Upper lobe of left lung (tissue), 6 donors: ENCODE measurements around the gene DDX31. TPM values are rescaled to one million over a fixed set of nuclear protein-coding genes. Genes with fewer than 3 reads are reported as not detected.

Experiments
- ATAC-seq, 2 donors: fragments of 200-7000 bp; cut with Tn5 transposase; one replicate each; pipeline ENCODE4 v1.9.1; 2022; ENCODE audit warnings: mild to moderate bottlenecking in 2 of 2, moderate library complexity in 2 of 2; ENCODE audit not compliant: low FRiP score in 2 of 2
- DNase-seq, 2 donors: peaks; one replicate each; pipeline ENCODE4 v3.0.0-alpha.2; 2019 to 2020
- H3K27ac ChIP-seq, 4 donors: fragments of 200-600 bp; sonication (generic); one replicate each; pipeline ENCODE4 v1.5.1; 2016 to 2019
- H3K27me3 ChIP-seq, 4 donors: fragments of 200-600 bp; sonication (generic); one replicate each; pipeline ENCODE4 v1.5.1; 2017 to 2019
- H3K36me3 ChIP-seq, 4 donors: fragments of 200-600 bp; sonication (generic); one replicate each; pipeline ENCODE4 v1.5.1; 2016 to 2019
- H3K4me1 ChIP-seq, 4 donors: fragments of 200-600 bp; sonication (generic); one replicate each; pipeline ENCODE4 v1.5.1; 2018 to 2019
- H3K4me3 ChIP-seq, 4 donors: fragments of 200-600 bp; sonication (generic); one replicate each; pipeline ENCODE4 v1.5.1; 2017 to 2019; ENCODE audit warnings: mild to moderate bottlenecking in 2 of 4, moderate library complexity in 1 of 4
- H3K9me3 ChIP-seq, 4 donors: fragments of 200-600 bp; sonication (generic); one replicate each; pipeline ENCODE4 v1.5.1; 2018 to 2019
- EP300 ChIP-seq, 4 donors: sonication (generic); formaldehyde crosslinking; IDR thresholded peaks; one replicate each; pipeline ENCODE4 v1.5.1; 2017; ENCODE audit warnings: antibody characterized with exemption in 4 of 4, control low read depth in 2 of 4
- POLR2A ChIP-seq, 4 donors: fragments of 450-650 bp; IDR thresholded peaks; one replicate each; pipeline ENCODE4 v1.5.1; 2016 to 2017; ENCODE audit warnings: antibody characterized with exemption in 4 of 4, mild to moderate bottlenecking in 2 of 4
- POLR2AphosphoS5 ChIP-seq, 2 donors: sonication (generic); formaldehyde crosslinking; IDR thresholded peaks; one replicate each; pipeline ENCODE4 v1.5.1; 2017; ENCODE audit warnings: antibody characterized with exemption in 2 of 2
- WGBS, 2 donors: methylation state at CpG; one replicate each; pipeline ENCODE4 v1.1.5; 2017 to 2018; 5-methylcytosine and 5-hydroxymethylcytosine counted together
- total RNA-seq, 6 donors: library from RNA; depleted of rRNA in 4 of 6; stranded (reverse); fragments of >200 nt in 4 of 6; gene quantifications; one replicate each; pipeline versions ENCODE4 v1.1.0 to v1.2.1, GENCODE V29; 2016 to 2021
- TF ChIP-seq, protein P1 (sequence below), 6 experiments: fragments of 450-650 bp in 4 of 6; fragments of 200-600 bp in 2 of 6; sonication (generic) in 2 of 6; IDR thresholded peaks; one replicate each; pipeline ENCODE4 v1.5.1; 2016 to 2019; ENCODE audit warnings: antibody characterized with exemption in 6 of 6
- donor health status: DM: no; HTN: no; CAD: no; lungs with moderate emphysema.
- donor health status: DM: no; HTN: yes; CAD: no; lungs with severe emphysema.

Gene DDX31
- total RNA-seq, 6 donors from 2014 or later: 13.5 to 22.1 (median 18.8) TPM

DNA sequence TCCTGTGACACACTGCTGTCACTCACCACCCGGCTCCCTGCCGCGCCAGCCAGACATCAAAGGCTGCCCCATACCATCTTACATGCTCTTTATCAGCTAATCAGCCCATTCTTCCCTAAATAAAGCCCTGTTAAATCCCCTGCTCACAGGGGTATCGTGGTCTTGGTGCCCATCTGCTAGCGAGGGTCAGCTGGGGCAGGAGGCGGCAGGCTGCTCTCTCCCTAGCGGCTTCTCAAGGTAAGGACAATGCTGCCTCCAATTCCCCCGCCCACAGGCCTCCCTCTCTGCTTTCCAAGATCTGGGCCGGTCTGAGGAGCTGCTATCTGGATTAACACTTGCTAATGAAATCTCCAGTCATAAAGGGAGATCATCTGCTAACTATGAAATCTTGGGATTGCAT lies 60.6 kb downstream of the DDX31 start:
- no peak for DNase-seq
- peaks cover 12 to 86% (median 48%) of the 10 kb centered on the region in 4 donors for H3K36me3 ChIP-seq
- 90 to 96% methylated on average over 8 to 9 of the region's 9 CpGs for WGBS, 2 donors

DNA sequence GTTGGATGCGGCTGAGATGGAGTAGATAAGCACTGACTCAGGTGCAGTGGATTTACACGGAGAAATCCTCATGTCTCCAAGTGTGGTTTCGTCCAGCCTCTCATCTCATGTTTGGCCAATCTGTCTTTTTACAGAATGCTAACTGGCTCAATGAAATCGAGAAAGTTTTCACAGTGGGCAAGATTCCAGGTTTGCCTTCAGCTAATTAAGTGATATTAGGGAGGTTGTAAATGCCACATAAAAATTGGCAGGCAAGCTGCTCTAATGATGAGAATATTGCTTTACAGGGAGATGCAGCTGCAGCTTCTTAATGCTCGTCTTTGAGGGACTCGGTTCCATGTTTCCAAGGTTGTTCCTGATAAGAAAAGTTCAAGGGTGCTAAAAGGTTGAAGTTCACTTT lies 63.7 kb downstream of the DDX31 start:
- Histone ChIP-seq H3K27me3 (no peaks in the 10 kb centered on the region), H3K4me3 (no peak overlapping the region), H3K36me3 (peaks cover 0 to 74% (median 46%) of the 10 kb centered on the region in 4 donors), H3K4me1 (no peaks in the 10 kb centered on the region), H3K27ac (no peak overlapping the region), H3K9me3 (no peaks in the 10 kb centered on the region)
- WGBS, 2 donors: 85 to 88% methylated on average over 6 of the region's 6 CpGs
- no peak for DNase-seq
- TF ChIP-seq POLR2A (IDR thresholded peaks at IDR 0.05) (no peak), POLR2AphosphoS5 (IDR thresholded peaks at IDR 0.05) (no peak), EP300 (IDR thresholded peaks at IDR 0.05) (no peak)
- TF ChIP-seq, protein P1, sequence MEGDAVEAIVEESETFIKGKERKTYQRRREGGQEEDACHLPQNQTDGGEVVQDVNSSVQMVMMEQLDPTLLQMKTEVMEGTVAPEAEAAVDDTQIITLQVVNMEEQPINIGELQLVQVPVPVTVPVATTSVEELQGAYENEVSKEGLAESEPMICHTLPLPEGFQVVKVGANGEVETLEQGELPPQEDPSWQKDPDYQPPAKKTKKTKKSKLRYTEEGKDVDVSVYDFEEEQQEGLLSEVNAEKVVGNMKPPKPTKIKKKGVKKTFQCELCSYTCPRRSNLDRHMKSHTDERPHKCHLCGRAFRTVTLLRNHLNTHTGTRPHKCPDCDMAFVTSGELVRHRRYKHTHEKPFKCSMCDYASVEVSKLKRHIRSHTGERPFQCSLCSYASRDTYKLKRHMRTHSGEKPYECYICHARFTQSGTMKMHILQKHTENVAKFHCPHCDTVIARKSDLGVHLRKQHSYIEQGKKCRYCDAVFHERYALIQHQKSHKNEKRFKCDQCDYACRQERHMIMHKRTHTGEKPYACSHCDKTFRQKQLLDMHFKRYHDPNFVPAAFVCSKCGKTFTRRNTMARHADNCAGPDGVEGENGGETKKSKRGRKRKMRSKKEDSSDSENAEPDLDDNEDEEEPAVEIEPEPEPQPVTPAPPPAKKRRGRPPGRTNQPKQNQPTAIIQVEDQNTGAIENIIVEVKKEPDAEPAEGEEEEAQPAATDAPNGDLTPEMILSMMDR (IDR thresholded peaks at IDR 0.05): no peak
- ATAC-seq: no peak

More for the DNA sequence above, 60.6 kb downstream of the DDX31 start:
- ATAC-seq: no peak
- Histone ChIP-seq H3K4me1 (no peaks in the 10 kb centered on the region), H3K4me3 (no peak overlapping the region), H3K27me3 (no peaks in the 10 kb centered on the region), H3K9me3 (no peaks in the 10 kb centered on the region), H3K27ac (no peak overlapping the region)
- no peak for TF ChIP-seq EP300 (IDR thresholded peaks at IDR 0.05)
- TF ChIP-seq POLR2AphosphoS5 (IDR thresholded peaks at IDR 0.05): no peak
- TF ChIP-seq, protein P1 (IDR thresholded peaks at IDR 0.05): no peak
- TF ChIP-seq POLR2A (IDR thresholded peaks at IDR 0.05): no peak

DNA sequence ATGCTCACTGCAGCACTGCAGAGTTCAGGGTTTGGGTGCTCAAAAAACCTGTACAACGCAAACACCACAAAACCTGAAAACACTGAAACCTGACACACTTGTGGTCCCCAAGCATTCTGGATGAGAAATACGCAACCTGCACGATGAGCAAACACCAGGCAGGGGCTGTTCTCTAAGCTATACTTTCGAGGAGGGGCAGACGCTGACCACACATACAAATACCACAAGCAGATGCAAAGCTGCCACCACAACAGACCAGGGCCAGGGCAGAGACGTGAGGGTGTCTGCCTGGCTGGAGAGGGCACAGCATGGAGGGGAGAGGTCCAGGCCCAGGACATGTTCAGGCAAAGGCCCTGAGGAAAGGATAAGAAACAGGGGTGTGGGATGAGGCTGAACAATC lies 64.4 kb downstream of the DDX31 start:
- DNase-seq (no peak), ATAC-seq (no peak)
- no peaks in the 10 kb centered on the region for H3K9me3 ChIP-seq
- no peak for TF ChIP-seq POLR2AphosphoS5 (IDR thresholded peaks at IDR 0.05)
- H3K36me3 ChIP-seq: peaks cover 0 to 74% (median 45%) of the 10 kb centered on the region in 4 donors
- WGBS, 2 donors: 98 to 100% methylated on average over 5 to 6 of the region's 6 CpGs
- no peak overlapping the region for H3K4me3 ChIP-seq
- no peak overlapping the region for H3K27ac ChIP-seq
- H3K27me3 ChIP-seq: no peaks in the 10 kb centered on the region
- H3K4me1 ChIP-seq: no peaks in the 10 kb centered on the region

DNA sequence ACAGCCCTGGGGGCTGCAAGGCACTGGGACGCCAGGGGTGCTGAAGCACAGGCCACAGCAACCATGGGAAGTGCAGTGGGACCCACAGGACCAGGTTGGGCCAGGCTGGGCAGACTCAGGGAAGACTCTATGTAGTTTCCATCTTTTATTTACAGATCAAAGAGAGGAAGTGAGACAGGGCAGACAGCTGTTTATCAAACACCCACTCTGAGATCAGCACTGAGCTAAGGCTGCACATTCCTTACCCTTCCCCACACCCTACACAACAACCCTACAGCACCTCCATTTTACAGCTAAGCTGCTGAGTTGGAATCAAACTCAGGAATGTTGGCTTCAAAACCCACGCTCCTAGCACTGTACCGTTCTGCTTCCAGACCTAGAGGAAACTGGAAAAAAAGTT lies 67.6 kb downstream of the DDX31 start:
- DNase-seq (no peak), ATAC-seq (no peak)
- WGBS, 2 donors: 82 to 84% methylated on average over 3 of the region's 3 CpGs
- TF ChIP-seq, protein P1 (IDR thresholded peaks at IDR 0.05): no peak
- TF ChIP-seq POLR2A (IDR thresholded peaks at IDR 0.05) (no peak), EP300 (IDR thresholded peaks at IDR 0.05) (no peak), POLR2AphosphoS5 (IDR thresholded peaks at IDR 0.05) (no peak)
- H3K27me3 ChIP-seq: no peaks in the 10 kb centered on the region
- peaks cover 4 to 63% (median 38%) of the 10 kb centered on the region in 4 donors for H3K36me3 ChIP-seq
- no peak overlapping the region for H3K27ac ChIP-seq
- H3K4me3 ChIP-seq: no peak overlapping the region
- H3K9me3 ChIP-seq: no peaks in the 10 kb centered on the region
- no peaks in the 10 kb centered on the region for H3K4me1 ChIP-seq

DNA sequence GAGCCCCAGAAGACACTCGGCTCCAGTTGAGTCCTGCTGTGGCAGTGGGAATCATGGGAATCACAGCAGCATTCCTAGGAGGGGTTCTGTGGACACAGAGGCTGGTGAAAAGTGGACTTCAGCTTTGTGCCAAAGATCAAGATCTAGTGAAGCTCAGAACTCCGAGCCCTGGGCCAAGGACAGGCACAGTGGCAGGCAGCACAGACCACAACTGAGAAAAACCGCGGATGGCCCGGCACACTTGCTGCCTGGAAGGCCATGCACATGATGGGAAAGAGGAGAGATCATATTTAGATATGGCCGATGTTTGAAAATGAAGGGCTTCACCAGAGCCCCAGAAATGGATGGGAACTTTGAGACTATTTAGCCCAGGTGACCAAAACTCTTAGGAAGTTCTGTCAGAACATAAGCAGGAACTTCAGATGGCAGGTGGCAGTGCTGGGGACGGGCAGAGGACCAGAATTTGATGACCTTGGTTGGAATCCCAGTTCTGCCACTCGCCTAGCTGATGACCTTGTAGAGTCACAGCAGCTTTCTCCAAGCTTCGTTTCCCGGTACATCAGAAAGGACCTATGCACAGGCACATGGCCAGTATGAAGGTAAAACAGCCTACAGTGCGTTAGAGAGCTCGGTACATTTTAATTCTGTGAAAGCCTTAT lies 69.3 kb downstream of the DDX31 start:
- no peaks in the 10 kb centered on the region for H3K4me1 ChIP-seq
- ATAC-seq (no peak), DNase-seq (no peak)
- peaks cover 4 to 61% (median 35%) of the 10 kb centered on the region in 4 donors for H3K36me3 ChIP-seq
- H3K27ac ChIP-seq: no peak overlapping the region
- WGBS, 2 donors: 86 to 93% methylated on average over 12 of the region's 12 CpGs
- no peaks in the 10 kb centered on the region for H3K9me3 ChIP-seq
- TF ChIP-seq POLR2AphosphoS5 (IDR thresholded peaks at IDR 0.05): no peak
- TF ChIP-seq, protein P1 (IDR thresholded peaks at IDR 0.05): no peak
- TF ChIP-seq POLR2A (IDR thresholded peaks at IDR 0.05): no peak
- TF ChIP-seq EP300 (IDR thresholded peaks at IDR 0.05): no peak
- no peak overlapping the region for H3K4me3 ChIP-seq
- H3K27me3 ChIP-seq: no peaks in the 10 kb centered on the region
